ENCODE results near the gene QPRT.
"Not testable (repeated sequence)": the region's sequence is repeated elsewhere in the genome, so short reads cannot be mapped to it uniquely, and the experiment has no call there.

The QPRT gene

DNA sequence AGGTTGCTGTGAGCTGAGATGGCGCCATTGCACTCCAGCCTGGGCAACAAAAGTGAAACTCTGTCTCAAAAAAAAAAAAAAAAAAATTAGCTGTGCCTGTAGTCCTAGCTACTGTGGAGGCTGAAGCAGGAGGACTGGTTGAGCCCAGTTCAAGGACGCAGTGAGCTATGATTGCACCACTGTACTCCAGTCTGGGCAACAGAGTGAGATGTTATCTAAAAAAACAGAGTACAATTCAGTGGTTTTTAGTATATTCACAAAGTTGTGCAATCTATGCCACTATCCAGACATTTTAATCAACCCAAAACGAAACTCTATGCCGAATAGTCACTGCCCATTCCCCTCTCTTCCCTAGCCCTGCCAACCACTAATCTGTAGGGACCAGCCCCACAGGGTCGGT lies 41.7 kb downstream of the QPRT start:
- no peak for DNase-seq (ENCODE audit: low spot score)

DNA sequence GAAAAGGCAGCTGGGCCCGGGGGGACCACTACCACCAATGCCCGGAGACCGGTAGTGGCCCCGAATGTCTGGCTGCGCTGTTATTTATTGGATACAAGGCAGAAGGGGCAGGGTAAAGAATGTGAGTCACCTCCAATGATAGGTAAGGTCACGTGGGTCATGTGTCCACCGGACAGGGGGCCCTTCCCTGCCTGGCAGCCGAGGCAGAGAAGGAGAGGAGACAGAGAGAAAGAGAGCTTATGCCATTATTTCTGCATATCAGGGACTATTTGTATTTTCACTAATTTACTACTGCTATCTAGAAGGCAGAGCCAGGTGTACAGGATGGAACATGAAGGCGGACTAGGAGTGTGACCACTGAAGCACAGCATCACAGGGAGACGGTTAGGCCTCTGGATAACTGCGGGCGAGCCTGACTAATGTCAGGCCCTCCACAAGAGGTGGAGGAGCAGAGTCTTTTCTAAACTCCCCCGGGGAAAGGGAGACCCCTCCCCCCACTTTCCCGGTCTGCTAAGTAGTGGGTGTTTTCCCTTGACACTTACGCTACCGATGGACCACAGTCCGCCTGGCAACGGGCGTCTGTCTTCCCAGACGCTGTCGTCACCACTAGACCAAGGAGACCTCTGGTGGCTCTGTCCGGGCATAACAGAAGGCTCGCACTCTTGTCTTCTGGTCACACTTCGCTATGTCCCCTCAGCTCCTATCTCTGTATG lies 42.3 kb downstream of the QPRT start:
- DNase-seq (ENCODE audit: low spot score): peak; percentile 62

DNA sequence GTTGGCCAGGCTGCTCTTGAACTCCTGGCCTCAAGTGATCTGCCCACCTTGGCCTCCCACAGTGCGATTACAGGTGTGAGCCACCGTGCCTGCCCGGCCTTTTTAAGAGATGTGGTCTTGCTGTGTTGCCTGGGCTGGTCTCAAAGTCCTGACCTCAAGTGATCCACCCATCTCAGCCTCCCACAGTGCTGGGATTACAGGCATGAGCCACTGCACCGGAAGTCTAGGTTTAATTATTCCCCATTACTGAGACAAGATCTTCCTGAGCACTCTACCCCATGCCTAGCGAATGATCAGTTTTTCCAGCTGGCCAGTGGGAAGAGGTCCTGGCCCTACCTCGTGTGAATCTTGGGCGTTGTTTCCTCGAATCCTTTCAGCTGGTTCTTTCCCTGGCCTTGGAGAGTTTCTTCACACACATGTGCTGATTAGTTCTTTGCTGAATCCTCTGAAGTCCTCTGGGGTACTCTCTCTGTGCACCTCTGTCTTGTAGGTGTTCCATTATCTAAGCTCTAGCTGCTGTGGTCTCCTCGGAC lies 47.9 kb downstream of the QPRT start:
- no peak for DNase-seq (ENCODE audit: low spot score)

DNA sequence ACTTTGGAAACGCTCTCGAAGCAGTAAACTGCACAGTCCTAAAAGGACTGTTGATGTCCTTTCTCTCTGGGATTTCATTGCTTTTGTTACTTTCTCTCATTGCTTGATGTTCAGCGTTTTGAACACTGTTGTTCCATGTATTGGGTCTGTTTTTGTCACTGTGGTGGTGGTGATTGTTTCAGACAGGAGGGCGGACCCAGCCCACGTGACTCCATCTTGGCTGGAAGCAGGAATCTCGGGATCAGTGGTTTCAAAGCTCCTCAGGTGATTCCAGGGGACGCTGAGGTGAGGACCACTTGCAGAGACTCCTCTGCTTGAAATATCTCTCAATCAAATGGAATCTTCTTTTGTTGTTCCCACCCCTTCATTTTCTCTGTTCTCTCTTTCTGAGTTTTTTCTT lies 48.5 kb downstream of the QPRT start:
- no peak for DNase-seq (ENCODE audit: low spot score)

DNA sequence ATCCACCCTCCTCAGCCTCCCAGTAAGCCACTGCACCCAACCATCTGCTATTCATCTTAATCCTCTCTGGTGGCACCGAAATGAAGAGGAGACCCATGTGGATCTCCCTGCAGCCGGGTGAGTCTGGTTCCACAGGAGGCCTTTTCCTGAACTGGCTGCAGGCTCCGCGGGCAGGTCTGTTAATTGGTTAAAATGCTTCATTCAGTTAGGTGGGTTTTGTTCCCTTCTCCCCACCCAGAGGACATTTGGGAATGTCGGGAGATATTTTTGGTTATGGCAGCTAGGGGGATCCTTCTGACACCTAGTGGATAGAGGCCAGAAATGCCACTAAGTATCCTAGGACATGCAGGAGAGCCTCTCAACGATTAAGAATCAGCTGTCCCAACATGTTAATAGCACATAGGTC lies 50.1 kb downstream of the QPRT start:
- peak; percentile 71 for DNase-seq (ENCODE audit: low spot score)

DNA sequence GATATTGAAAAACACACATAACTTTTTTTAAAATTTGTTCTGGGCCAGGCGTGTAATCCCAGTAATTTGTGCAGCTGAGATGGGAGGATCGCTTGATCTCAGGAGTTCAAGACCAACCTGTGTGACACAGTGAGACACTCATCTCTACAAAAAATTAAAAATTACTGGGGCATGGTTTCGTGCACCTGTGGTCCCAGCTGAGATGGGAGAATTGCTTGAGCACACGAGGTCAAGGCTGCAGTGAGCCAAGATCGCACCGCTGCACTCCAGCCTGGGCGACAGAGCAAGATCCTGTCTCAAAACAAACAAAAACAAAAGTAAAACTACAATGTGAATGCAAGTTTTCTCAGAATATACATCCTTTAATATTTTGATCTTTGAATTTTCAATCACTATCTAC lies 51.7 kb downstream of the QPRT start:
- DNase-seq (ENCODE audit: low spot score): no peak

DNA sequence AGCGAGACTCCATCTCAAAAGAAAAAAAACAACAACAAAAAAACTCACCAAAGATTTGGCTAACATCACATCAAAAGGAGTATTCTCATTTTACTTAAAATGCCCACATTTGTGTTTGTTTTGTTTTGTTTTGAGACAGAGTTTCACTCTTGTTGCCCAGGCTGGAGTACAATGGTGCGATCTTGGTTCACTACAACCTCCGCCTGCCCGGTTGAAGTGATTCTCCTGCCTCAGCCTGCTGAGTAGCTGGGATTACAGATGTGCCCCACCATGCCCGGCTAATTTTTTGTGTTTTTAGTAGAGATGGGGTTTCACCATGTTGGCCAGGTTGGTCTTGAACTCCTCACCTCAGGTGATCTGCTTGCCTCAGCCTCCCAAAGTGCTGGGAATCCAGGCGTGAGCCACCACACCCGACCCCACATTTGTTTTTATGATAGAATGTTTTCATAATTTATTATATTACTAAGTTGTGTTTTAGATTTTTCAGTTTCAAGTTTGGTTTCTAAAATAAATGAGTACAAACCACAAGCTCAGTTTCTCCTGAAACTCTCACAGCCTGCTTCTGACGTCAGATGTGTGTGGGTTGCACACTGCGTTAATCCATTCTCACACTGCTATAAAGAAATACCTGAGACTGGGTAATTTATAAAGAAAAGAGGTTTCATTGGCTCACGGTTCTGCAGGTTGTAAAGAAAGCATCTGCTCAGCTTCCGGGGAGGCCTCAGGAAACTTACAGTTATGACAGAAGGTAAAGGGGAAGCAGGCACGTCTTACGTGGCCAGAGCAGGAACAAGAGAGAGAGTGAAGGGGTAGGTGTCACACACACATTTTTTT lies 53.0 kb downstream of the QPRT start:
- DNase-seq (ENCODE audit: low spot score): not testable (repeated sequence)

DNA sequence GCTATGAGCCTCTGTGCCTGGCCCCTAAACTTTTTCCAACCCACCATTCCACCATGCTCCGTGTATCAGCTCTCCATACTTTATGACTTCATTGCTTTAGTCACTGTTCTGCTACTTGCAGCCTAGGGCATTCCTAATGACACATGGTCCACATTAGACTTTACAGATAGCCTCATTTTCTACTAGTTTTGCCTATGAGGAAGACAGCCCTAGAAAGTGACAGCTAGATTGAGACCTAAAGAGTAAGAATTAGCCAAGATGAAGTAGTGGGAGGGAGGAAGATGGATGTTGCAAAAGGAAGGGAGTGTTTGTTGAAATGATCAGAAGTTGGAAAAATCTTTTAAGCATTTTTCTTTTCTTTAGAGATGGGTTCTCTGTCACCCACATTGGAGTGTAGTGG lies 55.8 kb downstream of the QPRT start:
- DNase-seq (ENCODE audit: low spot score): no peak

DNA sequence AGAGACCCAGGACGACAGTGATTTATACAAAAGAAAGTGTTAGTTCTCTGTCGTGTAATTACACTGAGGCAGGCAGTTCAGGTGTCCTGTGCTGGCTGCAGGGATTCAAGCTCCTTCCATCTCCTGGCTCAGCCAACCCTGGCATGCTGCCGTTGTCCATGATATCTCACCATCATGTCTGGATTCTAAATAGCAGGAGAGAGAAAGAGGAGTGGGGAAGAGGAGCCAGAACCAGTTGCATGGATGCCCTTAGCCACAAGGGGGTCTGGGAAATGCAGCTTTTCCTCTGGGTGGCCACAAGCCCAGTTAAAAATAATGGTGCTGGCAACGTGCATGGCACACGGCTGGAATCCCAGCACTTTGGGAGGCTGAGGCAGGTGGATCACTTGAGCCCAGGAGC lies 57.1 kb downstream of the QPRT start:
- no peak for DNase-seq (ENCODE audit: low spot score)

DNA sequence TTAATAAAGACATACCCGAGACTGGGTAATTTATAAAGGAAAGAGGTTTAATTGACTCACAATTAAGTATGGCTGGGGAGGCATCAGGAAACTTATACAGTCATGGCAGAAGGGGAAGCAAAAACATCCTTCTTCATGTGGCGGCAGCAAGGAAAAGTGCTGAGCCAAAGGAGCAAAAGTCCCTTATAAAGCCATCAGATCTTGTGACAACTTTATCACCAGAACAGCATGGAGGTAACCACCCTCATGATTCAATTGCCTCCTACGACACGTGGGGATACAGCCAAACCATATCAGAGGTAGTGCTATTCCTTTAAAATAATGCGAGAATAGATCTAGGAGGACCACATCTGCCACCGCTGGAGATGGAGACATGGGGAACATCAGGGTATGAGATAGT lies 57.8 kb downstream of the QPRT start:
- no peak for DNase-seq (ENCODE audit: low spot score)

DNA sequence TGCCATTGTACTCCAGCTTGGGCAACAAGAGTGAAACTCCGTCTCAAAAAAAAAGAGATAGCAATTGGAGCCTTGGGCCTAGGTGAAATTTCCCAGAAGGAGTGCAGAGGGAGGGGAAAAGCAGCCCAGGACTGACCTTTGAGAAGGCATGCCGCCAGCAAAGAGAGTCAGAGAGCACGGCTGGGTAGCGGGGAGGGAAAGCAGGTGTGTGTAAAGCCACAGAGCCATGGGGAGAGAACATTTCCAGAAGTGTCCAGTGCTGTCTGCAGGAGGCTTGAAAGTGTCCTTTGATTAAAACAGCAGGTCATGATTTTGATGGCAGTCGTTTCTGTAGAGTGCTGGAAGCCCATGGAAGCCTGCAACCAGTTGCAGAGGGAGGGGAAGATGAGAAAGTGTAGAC lies 58.7 kb downstream of the QPRT start:
- no peak for DNase-seq (ENCODE audit: low spot score)

DNA sequence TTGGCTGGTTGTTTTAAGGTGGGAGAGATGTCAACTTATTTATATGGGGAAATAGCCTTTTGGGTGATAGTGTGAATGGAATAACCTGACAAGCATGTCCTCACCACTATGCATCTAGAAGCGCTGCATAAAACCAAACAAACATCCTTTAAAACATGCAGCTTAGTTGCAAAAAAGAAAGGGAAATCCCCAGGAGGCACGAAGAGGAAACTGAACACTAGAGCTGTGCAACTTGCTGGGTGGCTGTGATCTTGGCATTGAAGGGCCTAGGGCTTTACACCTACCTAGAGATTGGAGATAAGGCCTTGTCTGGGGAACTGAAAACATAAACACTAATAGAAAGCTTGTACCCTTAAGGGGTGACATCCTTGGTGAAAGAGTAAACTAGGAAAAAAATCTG lies 59.5 kb downstream of the QPRT start:
- DNase-seq (ENCODE audit: low spot score): no peak

DNA sequence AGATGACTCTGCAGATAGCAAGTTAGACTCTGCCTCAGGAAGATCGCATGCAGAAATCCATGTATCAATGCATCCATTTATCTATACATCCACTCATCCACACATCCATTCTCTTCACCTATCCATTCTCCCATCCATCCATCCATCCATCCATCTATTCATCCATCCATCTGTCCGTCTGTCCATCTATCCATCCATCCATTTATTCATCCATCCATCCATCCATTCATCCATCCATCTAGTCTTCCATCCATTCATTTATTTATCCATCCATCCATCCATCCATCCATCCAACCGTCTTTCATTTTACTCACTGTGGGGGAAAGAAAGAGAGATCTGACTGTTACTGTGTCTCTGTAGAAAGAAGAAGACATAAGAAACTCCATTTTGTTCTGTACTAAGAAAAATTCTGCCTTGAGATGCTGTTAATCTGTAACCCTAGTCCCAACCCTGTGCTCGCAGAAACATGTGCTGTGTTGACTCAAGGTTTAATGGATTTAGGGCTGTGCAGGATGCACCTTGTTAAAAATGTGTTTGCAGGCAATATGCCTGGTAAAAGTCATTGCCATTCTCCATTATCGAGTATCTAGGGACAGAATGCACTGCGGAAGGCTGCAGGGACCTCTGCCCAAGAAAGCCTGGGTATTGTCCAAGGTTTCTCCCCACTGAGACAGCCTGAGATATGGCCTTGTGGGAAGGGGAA lies 61.1 kb downstream of the QPRT start:
- not testable (repeated sequence) for DNase-seq (ENCODE audit: low spot score)

DNA sequence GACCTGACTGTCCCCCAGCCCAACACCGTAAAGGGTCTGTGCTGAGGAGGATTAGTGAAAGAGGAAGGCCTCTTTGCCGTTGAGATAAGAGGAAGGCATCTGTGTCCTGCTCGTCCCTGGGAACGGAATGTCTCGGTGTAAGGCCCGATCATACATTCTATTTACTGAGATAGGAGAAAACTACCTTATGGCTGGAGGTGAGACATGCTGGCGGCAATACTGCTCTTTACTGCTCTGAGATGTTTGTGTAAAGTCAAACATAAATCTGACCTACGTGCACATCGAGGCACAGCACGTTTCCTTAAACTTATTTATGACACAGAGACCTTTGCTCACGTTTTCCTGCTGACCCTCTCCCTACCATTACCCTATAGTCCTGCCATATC lies 61.6 kb downstream of the QPRT start:
- DNase-seq (ENCODE audit: low spot score): not testable (repeated sequence)

DNA sequence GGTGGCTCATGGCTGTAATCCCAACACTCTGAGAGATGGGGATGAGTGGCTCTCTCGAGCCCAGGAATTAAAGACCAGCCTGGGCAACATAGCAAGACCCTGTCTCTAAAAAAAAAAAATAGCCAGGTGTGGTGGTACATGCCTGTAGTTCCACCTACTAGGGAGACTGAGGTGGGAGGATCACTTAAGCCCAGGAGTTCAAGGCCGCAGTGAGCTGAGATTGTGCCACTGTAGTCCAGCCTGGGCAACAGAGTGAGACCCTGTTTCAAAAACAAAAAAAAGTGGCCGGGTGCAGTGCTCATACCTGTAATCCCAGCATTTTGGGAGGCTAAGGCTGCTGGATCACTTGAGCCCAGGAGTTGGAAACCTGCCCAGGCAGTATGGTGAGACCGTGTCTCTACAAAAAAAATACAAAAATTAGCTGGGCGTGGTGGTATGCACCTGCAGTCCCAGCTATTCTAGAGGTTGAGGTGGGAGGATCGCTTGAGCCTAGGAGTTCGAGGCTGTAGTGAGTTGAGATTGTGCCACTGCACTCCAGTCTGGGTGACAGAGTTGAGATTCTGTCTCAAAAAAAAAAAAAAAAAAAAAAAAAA lies 63.8 kb downstream of the QPRT start:
- no peak for DNase-seq (ENCODE audit: low spot score)

DNA sequence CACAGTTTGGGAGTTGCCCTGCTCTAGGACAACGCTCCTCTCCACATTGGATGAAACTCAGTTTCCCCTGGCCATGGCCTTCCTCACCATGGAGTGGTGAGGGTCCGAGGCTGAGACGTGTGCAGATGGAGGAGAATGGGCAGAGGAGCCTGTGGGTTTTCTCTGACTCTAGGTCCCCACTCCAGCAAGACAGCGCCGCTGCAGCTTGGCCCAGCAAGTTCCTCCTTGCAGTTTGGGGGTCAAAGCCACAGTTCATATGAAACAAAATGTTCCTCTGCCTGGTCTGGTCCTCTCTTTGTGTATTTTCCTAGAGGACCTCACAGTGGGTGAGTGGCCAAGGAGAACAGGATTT lies 64.5 kb downstream of the QPRT start:
- no peak for DNase-seq (ENCODE audit: low spot score)

DNA sequence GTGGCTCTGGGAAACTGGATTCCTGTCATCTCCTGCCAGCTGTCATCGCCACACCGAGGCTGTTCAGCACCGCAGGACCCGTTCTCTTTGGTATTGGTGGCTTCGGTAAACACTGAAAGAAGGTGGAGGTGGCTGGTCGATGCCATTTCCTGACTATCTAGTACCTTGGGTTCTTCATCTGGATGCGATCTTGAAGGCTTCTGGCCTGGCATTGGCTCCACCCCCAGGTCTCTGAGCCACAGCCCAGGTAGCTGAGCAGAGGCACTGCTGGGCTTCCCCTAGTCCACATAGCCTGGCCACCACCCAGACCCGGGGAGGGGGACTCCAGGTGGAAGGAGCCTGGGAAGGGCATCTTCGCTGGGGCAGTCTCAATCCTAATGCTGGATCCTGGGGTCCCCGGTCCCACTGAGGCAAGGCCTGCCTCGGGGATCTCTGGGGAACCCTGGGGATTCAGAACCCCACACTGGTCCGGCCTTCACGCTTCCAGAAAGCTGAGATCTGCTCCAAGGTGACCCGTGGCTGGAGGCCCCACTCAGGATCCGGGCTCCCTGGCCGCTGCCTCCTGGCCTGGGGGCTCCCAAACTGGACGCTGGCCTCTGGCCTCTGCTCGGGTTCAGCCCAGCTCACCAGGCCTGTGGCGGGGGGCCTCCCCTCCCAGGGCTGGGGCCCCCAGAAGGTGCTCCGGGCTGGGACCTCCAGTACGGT lies 65.0 kb downstream of the QPRT start:
- no peak for DNase-seq (ENCODE audit: low spot score)

DNA sequence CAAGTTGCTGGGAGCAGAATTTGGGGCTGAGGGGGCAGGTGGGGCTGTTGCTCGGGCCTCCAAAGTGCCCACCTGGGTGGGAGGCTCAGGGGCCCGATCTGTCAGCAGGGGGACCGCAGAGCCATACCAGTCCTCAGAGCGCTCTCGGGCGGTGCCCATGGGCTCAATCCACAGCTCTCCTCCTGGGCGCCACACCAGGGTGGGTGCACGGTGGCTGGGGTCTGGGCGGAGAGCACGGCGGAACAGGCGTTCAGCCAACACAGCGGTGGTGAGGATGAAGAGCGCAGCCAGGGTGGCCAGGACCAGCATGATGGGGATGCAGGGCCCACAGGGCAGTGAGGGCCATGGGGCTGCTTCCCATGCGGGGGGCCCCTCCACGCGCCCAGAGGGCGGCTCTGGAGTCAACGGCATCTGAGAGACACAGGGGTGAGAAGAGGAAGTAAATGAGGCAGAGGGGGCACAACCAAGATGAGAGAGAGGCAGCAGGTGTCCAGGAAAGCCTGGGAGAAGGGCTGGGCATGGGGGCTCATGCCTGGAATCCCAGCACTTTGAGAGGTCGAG lies 65.6 kb downstream of the QPRT start:
- DNase-seq (ENCODE audit: low spot score): no peak

DNA sequence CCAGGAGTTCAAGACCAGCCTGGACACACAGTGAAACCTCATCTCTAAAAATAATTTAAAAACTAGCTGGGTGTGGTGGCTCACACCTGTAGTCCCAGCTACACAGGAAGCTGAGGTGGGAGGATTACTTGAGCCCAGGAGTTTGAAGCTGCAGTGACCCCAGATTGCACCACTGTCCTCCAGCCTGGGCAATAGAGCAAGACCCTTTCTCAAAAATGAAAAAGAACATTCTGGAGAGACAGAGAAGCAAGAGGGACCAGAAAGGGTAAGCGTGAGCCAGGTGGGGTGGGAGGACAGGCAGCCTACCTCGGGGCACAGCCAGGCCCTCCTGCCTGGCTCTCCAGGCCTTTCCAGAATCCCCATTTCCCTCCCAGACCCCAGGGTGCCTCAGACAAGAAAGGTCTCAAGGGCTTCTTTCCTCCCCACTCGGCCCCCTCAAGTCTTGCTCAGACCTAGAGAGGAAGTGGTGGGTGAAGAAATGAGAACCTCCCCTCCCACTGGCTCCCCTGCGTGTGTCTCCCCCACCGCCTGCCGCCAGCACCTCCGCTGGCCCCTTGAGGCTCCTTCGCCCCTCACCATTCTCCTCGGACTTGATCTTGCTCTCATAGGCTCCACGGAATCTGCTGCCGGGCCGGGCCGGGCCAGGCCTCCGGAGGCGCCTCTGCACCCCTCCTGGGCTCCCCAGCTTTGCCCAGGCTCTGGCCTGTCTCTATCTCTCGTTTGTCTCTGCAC lies 66.3 kb downstream of the QPRT start:
- DNase-seq (ENCODE audit: low spot score): no peak

DNA sequence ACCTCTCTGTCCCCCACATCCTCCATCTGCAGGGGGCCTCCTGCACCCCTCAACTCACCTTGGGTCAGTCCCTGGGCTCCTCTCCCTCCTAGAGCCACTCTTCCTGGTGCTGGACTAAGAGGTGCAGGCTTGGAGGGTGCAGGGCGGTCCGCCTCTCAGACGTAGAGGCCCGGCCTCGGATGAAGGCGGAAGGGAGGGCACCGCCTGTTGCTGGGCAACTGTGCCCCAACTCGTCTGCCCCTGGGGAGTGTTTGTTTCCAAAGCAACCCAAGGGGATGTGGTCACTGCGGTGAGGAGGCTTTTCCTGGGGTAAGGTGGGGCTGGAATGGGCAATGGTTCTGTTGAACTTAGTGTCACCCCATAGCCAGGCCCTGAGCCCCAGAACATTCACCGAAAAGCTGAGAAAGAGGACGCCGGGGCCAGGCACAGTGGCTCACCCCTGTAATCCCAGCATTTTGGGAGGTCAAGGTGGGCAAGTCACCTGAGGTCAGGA lies 66.9 kb downstream of the QPRT start, which contains the start of gene C16orf54:
Gene C16orf54 (minus strand): TSS at position 138 of the 493 bp plus-strand sequence. CDS start 1,039 bp downstream, outside the sequence.
- DNase-seq (ENCODE audit: low spot score): no peak

All from AG20443 (cell line).